ENCODE measurements around the gene PANK1.
A peak's percentile ranks its signal among the peaks of the same experiment; 100 is the strongest.

Gene PANK1

DNA sequence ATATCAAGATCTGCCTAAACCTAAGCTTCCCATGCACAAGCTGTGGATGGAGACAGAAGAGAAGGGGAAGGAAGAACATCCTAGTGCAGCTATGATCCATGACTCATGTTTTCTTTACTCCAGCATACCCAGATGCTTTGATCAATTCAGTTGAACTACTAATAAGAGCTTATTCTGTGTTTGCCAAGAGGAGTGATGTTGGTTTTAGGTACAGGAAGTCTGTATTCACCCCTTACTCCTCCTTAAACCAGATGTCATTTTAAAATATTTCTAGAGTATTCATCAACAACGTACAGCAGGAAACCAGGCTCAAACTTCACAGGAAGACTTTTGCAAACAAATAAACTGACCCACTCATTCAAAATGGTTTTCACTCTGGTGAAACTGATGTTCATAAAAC is 29.2 kb downstream of the PANK1 start:
- DNase-seq (ENCODE audit: low spot score), result no peak

GRCh38 chr10:89615112-89615511 is 29.9 kb downstream of the PANK1 start:
- DNase-seq (ENCODE audit: low spot score), result no peak

- no peak for DNase-seq (ENCODE audit: low spot score)
These were observed 31.5 kb downstream of the PANK1 start for GRCh38 chr10:89613582-89613981.

GRCh38 chr10:89611282-89611681 is 33.8 kb downstream of the PANK1 start:
- DNase-seq (ENCODE audit: low spot score), result no peak

- DNase-seq (ENCODE audit: low spot score), result no peak
These were observed 35.2 kb downstream of the PANK1 start for GRCh38 chr10:89609833-89610346.

DNA sequence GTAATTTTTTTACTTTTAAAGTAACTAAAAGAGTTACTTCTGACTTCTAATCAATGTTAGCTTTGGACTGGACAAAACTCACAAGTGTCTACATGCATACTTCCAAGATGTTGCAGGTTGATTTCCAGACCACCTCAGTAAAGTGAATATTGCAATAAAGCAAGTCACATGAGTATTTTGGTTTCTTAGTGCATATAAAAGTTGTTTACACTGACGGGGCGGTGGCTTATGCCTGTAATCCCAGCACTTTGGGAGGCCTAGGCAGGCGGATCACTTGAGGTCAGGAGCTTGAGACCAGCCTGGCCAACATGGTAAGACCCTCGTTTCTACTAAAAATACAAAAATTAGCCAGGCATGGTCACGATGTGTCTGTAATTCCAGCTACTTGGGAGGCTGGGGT is 40.8 kb downstream of the PANK1 start:
- no peak for DNase-seq (ENCODE audit: low spot score)

GRCh38 chr10:89602919-89603318 is 42.1 kb downstream of the PANK1 start:
- no peak for DNase-seq (ENCODE audit: low spot score)

GRCh38 chr10:89601728-89602361 is 43.2 kb downstream of the PANK1 start:
- DNase-seq (ENCODE audit: low spot score), result no peak

DNA sequence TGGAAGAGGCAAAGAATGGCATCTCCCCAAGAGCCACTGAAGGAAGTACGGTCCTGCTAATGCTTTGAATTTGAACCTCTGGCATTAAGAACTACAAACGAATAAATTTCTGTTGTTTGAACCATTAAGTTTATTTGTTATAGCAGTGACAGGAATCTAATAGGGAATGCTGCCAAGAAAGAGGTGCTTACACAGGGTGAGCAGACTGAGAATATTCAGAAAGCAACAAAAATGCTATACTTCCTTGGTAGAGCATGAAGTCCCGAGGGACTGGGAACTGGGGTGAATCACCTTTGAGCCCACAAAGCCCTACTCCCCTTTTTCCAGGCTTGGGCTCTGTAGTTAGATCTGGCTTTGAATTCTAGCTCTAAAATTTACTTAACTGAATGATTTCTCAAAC is 45.0 kb downstream of the PANK1 start:
- no peak for DNase-seq (ENCODE audit: low spot score)

DNA sequence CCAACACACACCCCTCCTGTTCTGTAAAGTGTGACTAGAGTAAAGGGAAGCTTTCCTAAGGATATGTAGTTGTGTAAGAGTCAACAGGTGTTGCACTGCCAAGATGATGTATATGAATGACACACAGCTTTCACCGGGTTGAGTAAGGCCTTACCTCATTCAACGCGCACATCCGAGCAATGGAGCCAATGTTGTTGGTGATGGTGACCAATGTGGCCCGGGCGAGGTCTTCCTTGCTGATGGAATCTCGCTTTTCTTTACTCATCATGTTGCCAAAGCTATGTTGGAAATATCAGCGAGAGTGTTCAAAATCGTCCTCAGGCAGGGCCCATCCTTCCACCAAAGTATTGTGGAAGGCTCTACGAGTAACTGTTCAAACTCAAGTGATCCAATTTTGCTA is 52.0 kb downstream of the PANK1 start:
- no peak for DNase-seq (ENCODE audit: low spot score)

GRCh38 chr10:89592539-89592938 is 52.5 kb downstream of the PANK1 start:
- no peak for DNase-seq (ENCODE audit: low spot score)

GRCh38 chr10:89591796-89592271 is 53.2 kb downstream of the PANK1 start:
- no peak for DNase-seq (ENCODE audit: low spot score)

- peak; percentile 8 for DNase-seq (ENCODE audit: low spot score)
These were observed 53.8 kb downstream of the PANK1 start for GRCh38 chr10:89591111-89591795.

- DNase-seq (ENCODE audit: low spot score), result no peak
These were observed 54.7 kb downstream of the PANK1 start for GRCh38 chr10:89590326-89590725.

GRCh38 chr10:89589101-89589720 is 55.8 kb downstream of the PANK1 start:
- DNase-seq (ENCODE audit: low spot score), result no peak

DNA sequence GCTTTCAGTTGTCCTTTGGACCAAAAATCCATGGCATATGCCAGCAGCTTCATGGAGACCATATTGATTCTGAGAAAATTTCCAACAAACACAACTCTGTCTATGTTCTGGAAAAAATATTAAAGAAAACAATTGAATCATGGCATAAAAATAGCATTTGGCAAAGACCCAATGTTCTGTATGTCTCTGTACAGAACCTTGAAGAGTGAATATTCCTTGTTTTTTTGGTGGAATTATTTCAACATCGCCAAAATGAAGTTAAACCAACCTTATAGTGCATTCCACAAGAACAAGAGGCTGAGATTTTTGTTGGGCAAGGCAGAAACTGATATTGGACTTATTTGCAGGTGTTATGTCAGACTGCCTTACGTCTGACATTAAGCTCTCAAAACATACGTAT is 56.4 kb downstream of the PANK1 start:
- no peak for DNase-seq (ENCODE audit: low spot score)

DNA sequence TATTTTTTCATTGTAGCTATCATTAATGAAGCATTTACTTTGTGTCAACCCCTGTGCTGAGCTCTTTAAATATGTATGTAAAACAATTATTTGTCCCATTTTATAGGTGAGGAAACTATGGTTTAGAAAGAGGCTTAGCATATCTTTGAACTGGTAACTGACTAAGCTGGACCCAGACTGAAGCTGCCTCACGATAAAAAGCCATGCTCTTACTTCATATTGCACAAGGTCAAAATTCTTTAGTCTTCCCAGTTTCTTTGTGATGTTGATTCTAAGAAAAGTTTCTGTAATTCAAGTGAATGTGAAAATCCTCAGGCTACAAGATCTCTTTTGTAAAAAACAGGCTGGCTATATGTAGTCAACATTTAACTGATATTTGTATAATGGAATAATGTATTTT is 63.0 kb downstream of the PANK1 start:
- no peak for DNase-seq (ENCODE audit: low spot score)

GRCh38 chr10:89580243-89580642 is 64.8 kb downstream of the PANK1 start:
- DNase-seq (ENCODE audit: low spot score), result no peak

DNA sequence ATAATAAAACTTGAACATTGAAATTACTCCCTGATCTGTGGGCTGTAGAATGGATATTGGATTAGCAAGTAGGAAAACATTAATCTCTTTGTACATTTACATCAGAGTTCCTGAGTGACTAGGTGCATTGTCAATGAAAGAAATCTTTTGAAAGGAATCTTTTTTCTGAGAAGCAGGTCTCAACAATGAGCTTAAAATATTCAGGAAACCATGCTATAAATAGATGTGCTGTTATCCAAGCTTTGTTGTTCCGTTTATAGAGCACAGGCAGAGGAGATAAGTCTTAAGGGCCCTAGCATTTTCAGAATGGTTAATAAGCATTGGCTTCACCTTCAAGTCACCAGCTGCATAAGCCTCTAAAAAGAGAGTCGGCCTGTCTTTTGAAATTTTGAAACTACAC is 68.3 kb downstream of the PANK1 start:
- no peak for DNase-seq (ENCODE audit: low spot score)

DNA sequence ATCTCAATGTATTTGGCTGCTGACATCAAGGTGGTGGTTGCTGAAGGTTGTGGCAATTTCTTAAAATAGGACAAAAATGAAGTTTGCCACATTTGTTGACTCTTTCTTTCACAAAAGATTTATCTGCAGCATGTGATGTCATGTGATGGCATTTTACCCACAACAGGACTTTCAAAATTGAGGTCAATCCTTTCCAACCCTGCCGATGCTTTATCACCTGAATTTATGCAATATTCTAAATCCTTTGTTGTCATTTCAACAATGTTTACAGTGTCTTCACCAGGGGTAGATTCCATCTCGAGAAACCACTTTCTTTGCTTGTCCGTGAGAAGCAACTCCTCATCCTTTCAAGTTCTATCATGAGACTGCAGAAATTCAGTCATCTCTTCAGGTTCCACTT is 69.0 kb downstream of the PANK1 start:
- no peak for DNase-seq (ENCODE audit: low spot score)

GRCh38 chr10:89575031-89575430 is 70.0 kb downstream of the PANK1 start:
- DNase-seq (ENCODE audit: low spot score), result no peak

- no peak for DNase-seq (ENCODE audit: low spot score)
These were observed 70.7 kb downstream of the PANK1 start for GRCh38 chr10:89574368-89574767.

DNA sequence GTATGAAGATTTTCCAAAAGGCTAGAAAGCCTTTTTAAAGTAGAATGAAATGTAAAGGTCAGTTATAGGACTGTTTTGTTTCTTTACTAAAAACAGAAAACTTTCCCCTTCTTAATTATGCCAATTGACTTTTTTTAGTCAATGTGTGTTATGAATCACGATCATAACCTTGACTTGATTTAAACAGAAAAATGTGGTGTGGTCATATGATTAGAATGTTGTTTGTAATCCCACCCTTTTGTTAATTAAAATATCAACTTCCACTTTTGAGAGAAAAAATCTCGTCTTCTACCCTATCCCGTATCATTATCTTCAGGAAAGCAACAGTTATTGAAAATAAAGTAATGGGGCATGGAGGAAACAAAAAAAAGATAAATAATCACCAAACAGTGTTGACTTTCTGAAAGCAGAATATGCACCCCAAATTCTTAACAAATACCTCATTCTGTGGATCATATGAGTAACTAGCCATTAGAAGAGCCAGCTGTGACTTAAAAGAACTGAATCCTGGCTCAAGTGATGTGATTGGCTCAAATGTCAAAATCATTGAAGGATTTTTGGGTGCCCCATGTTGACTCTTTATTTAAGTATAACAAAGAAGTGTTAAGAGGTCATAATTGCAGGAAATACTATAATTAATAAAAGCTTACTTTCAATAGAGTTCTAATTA is 77.3 kb downstream of the PANK1 start:
- DNase-seq (ENCODE audit: low spot score), result no peak
